GM12874 (cell line): ENCODE data around the gene ARL8A.

Source experiments
- CTCF ChIP-seq: IDR thresholded peaks from 2 replicates; pipeline ENCODE4 v1.5.1; 2011; ENCODE audit warnings: low read depth, mild to moderate bottlenecking, control low read depth, low read length, moderate library complexity; ENCODE audit not compliant: insufficient read depth

ARL8A gene

GRCh38 chr1:202168861-202169260 lies 24.3 kb upstream of the ARL8A start:
- TF ChIP-seq CTCF, result no peak

GRCh38 chr1:202167708-202168415 lies 23.3 kb upstream of the ARL8A start:
- no peak for TF ChIP-seq CTCF

GRCh38 chr1:202165942-202166843 lies 21.7 kb upstream of the ARL8A start:
- no peak for TF ChIP-seq CTCF

- TF ChIP-seq CTCF, result no peak
Observed at GRCh38 chr1:202165267-202165941, 20.9 kb upstream of the ARL8A start.

- TF ChIP-seq CTCF, result no peak
Observed at GRCh38 chr1:202164271-202165037, 19.9 kb upstream of the ARL8A start.

GRCh38 chr1:202163281-202164270 lies 19.0 kb upstream of the ARL8A start:
- TF ChIP-seq CTCF, result no peak
